Epidermal melanocyte (primary cell): ENCODE results near the gene PELI1.

Experiments
- DNase-seq: peaks from one replicate; pipeline ENCODE4 v3.0.0; 2011; ENCODE audit warnings: low spot score; ENCODE audit not compliant: insufficient read length

PELI1 gene, protein sequence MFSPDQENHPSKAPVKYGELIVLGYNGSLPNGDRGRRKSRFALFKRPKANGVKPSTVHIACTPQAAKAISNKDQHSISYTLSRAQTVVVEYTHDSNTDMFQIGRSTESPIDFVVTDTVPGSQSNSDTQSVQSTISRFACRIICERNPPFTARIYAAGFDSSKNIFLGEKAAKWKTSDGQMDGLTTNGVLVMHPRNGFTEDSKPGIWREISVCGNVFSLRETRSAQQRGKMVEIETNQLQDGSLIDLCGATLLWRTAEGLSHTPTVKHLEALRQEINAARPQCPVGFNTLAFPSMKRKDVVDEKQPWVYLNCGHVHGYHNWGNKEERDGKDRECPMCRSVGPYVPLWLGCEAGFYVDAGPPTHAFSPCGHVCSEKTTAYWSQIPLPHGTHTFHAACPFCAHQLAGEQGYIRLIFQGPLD

DNA sequence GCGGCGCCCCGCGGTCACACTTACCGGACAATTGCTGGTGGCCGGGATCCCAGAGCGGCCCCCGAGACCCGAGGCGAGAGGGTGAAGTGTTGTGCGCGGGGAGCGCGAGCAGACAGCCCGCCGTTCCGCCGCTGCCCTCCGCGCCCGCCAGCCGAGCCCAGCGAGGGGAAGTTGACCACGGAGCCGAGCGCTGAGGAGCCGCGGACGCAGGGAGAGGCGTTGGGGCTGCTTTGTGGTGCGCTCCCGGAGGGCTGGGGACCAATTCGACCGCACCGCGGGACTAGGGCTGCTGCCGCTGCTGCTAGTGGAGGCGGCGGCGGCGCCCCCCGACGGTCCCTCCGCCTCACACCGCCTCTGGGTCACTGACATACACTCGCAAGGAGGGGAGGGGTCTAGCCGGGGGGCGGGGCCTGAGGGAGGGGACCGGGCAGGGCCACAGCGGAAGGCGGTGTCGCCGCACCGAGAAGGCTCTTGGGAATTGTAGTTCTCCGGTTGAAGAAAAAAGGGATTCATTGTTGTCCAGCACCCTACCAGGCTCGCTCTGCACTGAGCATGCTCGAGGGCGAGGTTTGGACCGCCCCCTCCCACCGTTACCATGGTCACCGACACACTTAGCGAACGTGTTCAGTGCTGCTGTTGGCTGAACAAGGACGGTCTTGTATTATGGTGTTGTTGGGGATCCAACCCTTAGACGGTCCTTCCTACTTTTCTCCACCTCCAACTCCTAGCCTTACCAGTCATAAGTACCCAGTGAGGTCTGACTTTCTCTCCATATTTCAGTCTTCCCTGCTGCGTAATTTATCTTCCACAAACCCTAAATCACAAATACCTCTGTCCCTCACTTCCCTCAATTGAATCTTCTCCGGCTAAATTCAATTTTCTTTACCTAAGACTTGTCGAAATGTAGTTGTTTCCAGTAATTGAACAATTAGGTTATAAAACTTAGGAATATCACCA is at the start of gene PELI1:
TSS of gene PELI1 (minus strand) at position 364 of the 957 bp plus-strand sequence. CDS start 36,110 bp downstream, outside the sequence.
- DNase-seq: peak; percentile 81

DNA sequence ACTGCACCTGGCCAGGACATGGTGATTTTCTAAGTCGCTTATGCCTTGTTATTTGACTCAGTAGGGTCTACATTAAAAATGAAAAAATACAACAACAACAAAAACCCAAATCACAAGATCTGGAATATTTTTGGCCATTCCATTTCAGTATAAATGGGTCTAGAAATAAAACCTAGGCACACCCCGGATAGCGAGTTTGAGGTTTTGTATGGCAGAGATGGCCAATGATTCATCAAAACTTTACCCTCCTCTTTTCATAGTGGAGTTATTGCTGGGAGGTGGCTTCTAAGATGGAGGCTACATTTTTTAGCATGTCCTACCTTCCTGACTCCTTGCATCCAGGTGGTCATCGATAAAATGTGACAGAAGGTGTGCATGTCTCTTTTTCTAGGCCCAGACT is 49.3 kb upstream of the PELI1 start:
- no peak for DNase-seq

DNA sequence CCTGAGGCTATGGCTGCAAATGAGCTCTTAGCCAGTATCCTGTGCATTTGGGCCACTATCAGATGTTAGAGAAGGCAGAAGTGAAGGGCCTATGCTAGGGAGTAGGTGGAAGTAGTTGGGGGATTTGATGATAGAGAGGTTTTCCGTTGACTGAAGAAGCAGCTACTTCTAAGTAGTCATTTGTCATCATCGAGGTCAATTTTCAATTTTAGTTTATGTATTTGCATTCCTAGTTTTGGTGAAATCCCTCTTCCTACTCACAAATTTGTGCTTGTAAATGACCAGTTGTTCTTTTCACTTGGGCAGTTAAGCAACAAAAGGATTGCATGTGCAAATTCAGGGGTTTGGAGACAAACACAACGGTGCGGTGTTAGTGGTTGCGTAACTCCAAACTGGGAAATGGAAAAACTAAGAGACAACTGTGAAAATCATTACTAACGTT is 48.5 kb upstream of the PELI1 start:
- DNase-seq: no peak

DNA sequence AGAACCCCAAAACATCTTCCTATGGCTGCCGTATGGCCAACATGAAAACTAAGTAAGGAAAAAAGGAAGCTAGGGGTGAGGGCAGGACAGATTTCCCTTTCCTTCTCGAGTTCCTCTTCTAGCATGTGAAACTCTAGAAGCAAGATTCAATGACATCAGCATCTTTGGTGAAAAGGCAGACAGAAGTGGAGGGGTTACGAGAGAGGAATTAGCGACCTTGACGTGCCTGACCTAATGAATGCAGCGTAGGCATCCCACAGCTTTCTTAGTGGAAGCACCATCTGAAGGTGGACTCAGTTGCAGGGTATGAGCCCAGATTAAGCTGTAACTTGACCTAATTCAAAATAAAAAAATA is 47.9 kb upstream of the PELI1 start:
- no peak for DNase-seq

DNA sequence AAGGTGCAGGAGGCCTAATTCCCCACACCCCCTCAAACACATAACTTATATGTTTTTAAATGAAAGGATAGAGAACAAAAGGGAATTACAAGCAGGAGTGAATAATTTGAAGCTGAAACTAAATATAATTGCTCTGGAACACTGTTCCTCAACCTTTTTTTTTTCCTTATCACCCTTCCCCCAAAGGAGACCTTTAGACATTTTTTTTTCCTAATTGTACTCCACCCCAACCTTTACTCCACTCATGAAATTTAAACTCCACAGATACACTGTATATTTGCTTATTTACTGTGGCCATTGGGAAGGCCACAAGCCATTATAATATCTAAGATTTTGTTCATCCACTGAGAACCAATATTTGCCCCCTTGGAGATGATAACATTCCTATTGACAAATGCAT is 45.4 kb upstream of the PELI1 start:
- no peak for DNase-seq

DNA sequence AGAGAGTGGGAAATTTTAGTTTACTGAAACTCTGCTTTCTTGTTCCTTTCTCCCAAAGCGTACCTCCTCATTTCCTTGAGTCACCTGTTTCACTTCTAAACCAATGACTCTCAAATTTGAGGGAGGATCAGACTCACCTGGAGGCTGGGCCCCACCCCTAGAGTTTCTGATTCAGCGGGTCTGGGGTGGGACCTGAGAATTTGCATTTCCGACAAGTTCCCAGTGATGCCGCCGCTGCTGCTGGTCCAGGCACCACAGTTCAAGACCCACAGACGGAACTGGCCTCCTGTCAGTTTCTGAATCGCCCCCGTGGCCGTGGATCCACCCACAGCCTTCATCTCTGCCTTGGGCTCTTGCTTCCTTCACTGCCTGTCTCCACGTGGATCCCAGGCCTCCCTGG is 44.9 kb upstream of the PELI1 start:
- no peak for DNase-seq

DNA sequence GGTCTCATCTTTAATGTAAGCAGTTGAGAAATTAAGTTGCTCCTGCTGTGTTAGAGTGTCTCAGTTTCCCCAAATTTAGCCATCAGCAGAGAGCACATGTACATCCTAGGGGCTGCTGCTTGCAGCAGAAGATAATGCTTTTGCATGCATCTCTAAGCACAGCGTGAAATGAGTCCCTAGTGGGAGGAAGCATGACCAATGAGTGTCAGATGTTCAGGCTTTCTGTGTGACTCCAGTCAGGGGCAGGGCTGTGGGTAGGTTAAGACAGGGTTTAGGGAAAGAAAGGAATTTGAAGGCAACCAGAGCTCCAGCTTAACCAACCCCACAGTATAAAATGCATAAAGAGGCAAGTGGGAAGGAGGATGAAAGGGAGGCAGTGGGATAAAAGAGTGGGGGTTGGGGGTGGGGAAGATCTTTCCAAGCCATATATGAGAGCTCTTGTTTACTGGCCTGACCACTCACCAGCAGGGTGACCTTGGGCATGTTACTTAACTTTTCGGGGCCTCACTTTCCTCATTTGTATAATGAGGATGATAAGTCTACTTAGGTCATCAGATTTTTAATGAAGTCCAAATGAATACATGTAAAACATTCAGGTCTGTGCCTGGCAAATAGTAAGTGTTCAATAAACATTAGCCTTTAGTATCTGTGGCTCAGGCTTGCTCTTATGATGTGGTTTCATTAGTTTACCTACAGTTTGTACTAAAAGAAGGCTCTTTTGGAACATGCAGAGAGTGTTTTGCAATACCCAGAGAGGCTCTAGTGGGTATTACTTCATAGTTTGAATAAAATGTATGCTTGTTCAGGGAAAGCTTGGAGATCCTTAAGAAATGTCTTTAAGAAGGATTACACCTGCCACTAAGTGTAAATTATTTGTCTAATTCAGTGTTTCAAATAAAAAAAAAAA is 42.7 kb upstream of the PELI1 start:
- DNase-seq: no peak

DNA sequence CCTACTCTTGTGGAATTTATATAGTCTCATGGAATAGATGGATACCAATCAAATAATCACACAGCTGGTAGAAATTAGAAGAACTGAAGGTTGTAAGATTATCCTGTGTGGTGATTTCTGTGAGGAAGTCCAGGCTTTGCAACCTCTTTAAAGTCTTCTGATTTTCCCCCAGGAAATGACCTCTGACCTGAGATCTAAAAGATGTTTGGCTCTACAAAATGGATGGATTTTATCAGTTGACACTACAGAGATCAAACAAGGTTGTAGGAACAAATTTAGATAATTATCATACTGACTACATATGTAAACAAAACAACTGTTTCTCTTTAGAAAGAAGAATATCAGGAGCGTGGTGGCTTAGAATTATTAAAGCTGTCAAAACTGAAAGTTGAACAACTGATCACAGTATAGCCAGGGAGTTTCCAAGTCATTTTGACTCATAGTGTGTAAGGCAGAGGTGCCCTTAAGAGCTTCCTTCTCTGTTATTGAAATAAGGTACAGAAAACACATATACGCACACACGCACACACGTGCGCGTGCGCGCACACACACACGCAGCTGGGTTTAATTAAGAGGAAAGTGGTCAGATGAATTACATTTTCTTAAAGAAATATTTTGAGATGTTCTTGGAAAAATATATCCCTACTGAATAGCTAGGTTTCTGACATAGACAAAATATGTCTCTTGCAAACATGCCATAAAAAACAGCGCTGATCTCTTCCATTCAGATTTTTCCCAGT is 35.5 kb upstream of the PELI1 start:
- DNase-seq: no peak

DNA sequence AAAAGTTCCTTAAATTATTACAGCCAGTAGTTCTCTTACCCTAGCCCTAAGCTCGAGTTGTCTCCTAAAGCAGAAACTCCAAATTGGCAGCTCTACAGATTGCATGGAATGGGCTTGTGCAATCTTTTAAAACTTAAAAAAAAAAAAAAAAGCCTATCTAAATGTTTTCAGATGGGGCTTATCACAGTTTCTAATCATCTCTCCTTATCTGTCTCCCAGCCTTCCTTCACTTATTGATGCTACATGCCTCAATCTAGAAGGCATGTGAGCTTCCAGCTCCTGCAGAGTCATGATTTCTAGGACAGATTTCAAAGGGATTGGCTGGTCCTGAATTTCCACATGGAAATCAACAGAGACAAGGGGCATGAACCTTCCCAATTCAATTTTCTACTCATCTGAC is 33.1 kb upstream of the PELI1 start:
- no peak for DNase-seq

DNA sequence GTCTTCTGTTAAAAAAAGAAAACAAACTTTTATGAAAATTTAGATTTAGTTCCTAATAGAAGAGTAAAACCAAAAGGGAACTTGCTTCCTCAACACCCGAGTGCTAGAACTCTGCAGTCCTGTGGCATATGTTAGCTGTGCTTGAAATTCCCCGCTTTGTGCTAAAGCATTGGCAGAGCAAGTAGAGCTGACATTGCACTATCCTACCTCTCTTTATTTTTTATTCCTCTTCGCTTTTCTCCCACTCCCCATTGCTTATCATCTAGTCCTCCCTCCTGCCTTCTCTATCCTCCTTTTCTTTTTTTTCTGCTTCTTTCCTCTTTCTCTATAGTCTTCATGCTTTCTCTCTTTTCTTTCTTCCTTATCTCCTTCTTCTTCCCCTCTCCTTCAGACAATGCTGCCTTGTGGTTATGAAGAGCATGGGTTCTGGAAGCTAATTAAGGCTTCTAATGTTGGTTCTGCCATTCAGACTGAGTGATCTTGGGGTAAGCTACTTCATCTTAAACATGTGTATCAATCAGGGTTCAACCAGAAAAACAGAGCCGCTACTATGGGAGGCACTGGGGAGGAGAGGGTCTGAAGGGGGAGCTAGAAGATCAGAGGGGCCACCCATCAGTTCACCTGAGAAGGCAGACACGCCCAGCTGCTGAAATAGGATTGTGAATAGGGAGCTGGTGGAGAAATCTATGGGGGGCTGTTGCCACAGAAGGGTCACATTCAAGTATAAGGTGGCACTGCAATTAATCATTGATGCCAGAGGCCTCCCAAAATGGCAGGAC is 31.4 kb upstream of the PELI1 start:
- no peak for DNase-seq

DNA sequence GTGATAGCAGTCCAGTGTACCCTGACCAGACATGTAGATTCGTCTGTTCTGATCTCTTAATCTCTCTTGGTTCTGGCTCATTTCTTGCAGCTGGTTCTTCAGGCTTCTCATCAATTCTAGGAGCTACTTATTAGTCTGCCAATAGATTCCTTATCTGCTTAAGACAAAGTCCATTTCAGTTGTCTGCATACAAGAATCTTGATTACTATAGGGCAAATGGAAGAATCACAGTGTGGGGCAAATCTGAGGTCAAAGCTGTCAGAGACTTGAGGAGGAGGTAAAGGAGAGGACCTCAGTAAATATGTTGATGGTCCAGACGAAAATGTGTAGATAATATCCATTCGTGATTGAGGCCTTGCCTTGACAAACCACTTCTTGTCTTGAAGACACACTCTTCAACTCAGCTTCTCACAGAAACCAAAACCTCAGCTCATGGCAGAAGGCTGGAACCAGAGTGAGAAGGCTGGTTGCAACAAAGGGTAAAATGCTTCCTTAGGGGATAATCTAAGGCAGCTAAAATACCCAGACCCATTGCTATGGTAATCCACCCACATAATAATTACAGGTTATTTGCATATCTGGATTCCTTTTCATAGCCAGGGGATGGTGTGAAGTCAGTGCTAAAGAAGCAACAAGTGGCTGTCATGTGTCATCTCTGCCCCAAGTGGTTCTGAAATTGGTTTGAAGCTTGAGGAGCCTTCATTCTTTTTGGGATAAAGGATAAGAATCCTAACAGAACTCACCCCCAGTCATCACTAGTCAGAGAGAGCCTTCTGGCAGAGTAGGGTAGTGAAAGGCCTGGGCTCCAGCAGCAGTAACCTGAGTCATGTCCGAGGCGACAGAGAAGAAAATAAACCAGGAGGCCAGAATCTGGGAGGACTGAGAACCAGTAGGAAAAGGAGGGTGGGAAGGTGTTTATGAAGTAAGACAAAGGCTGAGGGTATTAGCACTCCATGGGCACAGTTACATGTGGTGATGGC is 29.2 kb upstream of the PELI1 start:
- no peak for DNase-seq

DNA sequence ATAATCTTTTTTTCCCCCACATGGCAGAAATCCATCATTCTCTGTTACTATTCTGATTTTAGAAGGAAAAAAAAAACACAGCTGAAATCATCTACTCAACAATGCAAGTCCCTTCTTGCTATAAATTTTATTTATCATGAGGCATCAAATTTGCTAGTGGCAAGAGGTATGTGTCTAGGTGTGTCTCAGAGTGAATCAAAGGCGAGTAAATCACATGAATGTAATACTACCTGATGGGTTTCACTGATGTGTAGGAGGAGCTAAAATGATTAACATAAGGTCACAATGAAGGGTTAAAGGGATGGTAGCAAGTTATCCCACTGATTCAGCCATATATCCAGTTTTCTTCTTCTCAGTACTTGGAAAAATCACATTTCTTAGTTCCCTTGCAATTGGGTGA is 24.5 kb upstream of the PELI1 start:
- no peak for DNase-seq

DNA sequence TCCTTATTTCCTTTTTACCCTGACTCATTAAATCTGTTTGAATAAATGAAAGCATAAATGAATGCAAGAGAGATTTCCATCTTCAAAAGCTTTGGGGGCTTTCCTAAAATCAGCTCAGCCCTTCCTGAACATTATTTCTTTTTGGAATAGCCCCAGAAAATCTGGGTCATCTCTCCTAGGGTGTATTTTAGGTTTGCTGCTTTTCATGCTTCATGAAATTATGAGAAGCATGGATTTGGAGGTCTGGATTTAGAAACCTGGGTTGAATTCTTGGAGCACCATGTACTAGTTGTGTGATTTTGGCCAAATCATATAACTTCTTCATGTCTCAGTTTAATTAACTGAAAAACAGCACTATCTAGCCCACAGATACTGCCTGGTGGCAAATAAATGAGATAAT is 24.0 kb upstream of the PELI1 start:
- DNase-seq: no peak

DNA sequence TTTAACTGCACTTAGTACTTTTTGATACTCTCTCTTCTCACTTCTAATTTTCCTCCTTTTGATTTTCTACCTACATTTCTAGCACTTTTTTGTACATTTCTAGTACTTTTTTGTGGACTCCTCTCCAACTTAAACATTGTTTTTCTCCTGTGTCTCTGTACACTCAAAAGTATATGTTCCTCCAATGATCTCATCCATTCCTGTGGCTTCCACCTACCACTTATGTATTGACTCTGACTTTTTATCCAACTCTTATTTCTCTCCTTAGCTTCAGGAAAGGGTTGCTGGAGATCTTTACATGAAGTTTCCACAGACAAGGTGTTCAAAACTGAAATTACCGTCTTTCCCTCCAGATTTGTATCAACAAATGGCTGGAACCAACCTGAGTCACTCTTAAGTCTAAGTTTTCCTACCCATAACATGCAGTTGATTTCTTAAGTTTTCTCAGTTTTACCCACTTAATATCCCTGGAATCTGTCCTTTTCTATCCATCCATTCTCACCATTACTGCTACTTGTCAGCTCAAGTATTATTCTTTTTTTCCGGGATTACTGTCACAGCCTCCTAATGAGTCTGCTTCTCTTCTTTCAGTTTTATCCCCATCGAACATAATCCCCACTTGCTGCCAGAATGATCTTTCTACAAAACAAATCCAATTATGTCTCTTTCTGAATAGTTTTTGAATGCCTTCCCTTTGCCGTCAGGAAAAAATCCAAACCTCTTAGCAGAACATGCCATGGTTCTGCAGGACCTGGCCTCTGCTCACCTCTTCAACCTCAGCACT is 22.6 kb upstream of the PELI1 start:
- DNase-seq: no peak

DNA sequence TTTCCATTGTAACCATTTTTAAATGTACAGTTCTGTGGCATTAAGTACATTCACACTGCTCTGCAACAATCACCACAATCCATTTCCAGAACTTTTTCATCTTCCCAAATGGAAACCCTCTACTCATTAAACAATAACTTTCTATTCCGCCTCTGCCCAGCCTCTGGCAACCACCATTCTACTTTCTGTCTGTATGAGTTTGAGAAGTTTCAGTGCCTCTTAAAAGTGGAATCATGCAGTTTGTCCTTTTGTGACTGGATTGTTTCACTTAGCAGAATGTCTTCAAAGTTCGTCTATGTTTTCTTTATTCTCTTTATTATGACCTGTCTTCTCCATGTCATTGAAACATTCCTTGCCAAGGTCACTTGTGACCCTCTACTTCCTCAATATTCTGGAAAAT is 22.0 kb upstream of the PELI1 start:
- DNase-seq: no peak

DNA sequence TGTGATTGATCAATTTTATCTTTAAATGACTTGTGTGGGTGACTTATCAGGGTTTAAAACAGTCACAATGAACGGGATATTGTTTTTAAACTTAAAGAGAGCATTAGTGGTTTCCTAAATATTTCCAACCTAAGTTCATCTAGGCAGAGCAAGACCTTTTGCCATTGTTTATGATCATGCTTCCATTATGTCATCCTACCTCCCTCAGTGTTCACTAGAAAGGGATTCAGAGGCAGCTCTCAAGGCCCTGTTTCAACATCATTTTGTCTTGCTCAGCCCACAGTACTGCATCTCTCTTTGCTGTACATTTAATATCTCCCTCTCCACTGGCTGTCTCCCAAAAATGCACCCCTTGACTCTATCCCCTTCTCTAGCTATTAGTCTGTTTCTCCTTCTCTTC is 21.5 kb upstream of the PELI1 start:
- no peak for DNase-seq

DNA sequence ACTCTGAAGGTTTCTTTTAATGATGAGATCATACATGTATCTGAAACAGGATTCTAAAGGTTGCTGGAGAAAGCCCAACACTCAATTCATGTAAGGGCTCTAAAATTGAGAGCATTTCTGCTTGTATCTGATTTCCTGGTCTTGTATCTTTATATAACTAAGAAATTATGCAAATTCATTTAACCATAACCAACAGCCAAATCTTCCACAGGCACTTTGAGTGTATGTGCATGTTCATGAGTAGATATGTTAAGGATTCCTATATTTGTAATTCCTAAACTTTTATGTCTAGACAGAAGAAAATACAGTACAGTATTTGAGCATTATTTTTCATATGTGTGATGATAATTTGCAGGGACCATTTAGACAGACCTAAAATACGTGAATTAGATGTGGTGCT is 20.4 kb upstream of the PELI1 start:
- no peak for DNase-seq

DNA sequence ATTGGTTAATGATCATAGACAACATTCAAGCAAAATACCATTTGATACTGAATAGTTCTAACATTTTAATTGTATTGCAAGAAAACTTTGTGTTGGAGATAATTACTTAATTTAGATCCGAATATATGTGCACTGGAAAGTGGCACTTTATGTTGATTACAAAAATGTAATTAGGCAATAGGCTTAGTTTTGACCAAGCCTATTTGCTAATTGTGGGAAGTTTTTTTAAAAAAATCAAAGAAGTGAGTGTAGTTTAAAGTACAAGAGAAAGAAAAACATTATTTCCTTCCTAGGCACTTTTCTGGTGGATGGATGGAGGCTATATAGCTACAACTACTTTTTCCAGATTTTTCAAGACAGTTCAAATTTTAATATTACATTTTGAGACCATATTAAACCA is 18.3 kb upstream of the PELI1 start:
- DNase-seq: no peak
